Ascending aorta (tissue), 2 donors: ENCODE data around the gene C5. TPM values are rescaled to one million over a fixed set of nuclear protein-coding genes. Genes with fewer than 3 reads are reported as not detected.

Experiments
- DNase-seq, 2 donors: peaks; one replicate each; pipeline ENCODE4 v3.0.0-alpha.2; 2019; ENCODE audit warnings: low spot score in 2 of 2
- H3K27ac ChIP-seq, 2 donors: fragments of 200-600 bp; sonication (generic); one replicate each; pipeline ENCODE4 v1.5.1; 2016 to 2017; ENCODE audit warnings: mild to moderate bottlenecking in 1 of 2
- H3K27me3 ChIP-seq: fragments of 200-600 bp; sonication (generic); one replicate; pipeline ENCODE4 v1.5.1; 2017
- H3K36me3 ChIP-seq, 2 donors: fragments of 200-600 bp; sonication (generic); one replicate each; pipeline ENCODE4 v1.5.1; 2016
- H3K4me1 ChIP-seq, 2 donors: fragments of 200-600 bp; sonication (generic); one replicate each; pipeline ENCODE4 v1.5.1; 2016 to 2017; ENCODE audit warnings: mild to moderate bottlenecking in 1 of 2
- H3K4me3 ChIP-seq, 2 donors: fragments of 200-600 bp; sonication (generic); one replicate each; pipeline ENCODE4 v1.5.1; 2016 to 2017; ENCODE audit warnings: mild to moderate bottlenecking in 1 of 2
- H3K9me3 ChIP-seq, 2 donors: fragments of 200-600 bp; sonication (generic); one replicate each; pipeline ENCODE4 v1.5.1; 2016
- CTCF ChIP-seq, 3 experiments: fragments of 200-600 bp in 2 of 3; fragments of 450-650 bp in 1 of 3; sonication (generic) in 2 of 3; IDR thresholded peaks; one replicate each; pipeline ENCODE4 v1.5.1; 2016 to 2019; ENCODE audit warnings: antibody characterized with exemption in 3 of 3, mild to moderate bottlenecking in 1 of 3, moderate library complexity in 1 of 3
- intact Hi-C: fragments of 100-400 bp; cut with DNase I; formaldehyde crosslinking; loops from one replicate; pipeline ENCODE4 v1.15.1; 2023
- total RNA-seq: library from RNA; depleted of rRNA; stranded (reverse); fragments of >200 nt; gene quantifications from one replicate; pipeline ENCODE4 v1.1.0, GENCODE V29; 2016

C5 gene
- total RNA-seq, 1 donor from 2014 or later: 1.5 TPM

GRCh38 chr9:120916588-120916987, 133.5 kb downstream of the C5 start:
- Histone ChIP-seq H3K9me3 (no peaks in the 10 kb centered on the region), H3K27ac (peak overlapping the region; percentile 97 to 98), H3K4me1 (peaks cover 31 to 56% of the 10 kb centered on the region in 2 donors), H3K27me3 (no peaks in the 10 kb centered on the region), H3K4me3 (no peak overlapping the region), H3K36me3 (peaks cover 14 to 17% of the 10 kb centered on the region in 2 donors)
- intact Hi-C loops: loop anchor here (1.0 to 5.0 kb wide), 2 partner anchors 20 to 39 kb away; partner anchors contain the start of gene PHF19
- peak; percentile 61 to 92 for DNase-seq
- TF ChIP-seq CTCF (IDR thresholded peaks at IDR 0.05): peak; percentile 20 to 39 (median 27)

GRCh38 chr9:120915854-120916470, 134.1 kb downstream of the C5 start:
- Histone ChIP-seq H3K4me3 (no peak overlapping the region), H3K9me3 (no peaks in the 10 kb centered on the region), H3K36me3 (peaks cover 20 to 24% of the 10 kb centered on the region in 2 donors), H3K4me1 (peaks cover 31 to 52% of the 10 kb centered on the region in 2 donors), H3K27me3 (no peaks in the 10 kb centered on the region), H3K27ac (peak overlapping the region; percentile 42 to 98)
- intact Hi-C loops: loop anchor here (1.0 to 5.0 kb wide), 3 partner anchors 20 to 39 kb away; partner anchors contain the start of gene PHF19
- no peak for TF ChIP-seq CTCF (IDR thresholded peaks at IDR 0.05)
- DNase-seq: no peak

- Histone ChIP-seq H3K4me1 (peaks cover 30 to 47% of the 10 kb centered on the region in 2 donors), H3K4me3 (no peak overlapping the region), H3K27me3 (no peaks in the 10 kb centered on the region), H3K27ac (peak overlapping the region; percentile 63 to 98), H3K36me3 (peaks cover 27 to 31% of the 10 kb centered on the region in 2 donors), H3K9me3 (no peaks in the 10 kb centered on the region)
- no peak for TF ChIP-seq CTCF (IDR thresholded peaks at IDR 0.05)
- intact Hi-C loops: loop anchor here (2.0 to 5.0 kb wide), 2 partner anchors 20 to 38 kb away; partner anchors contain the start of gene PHF19
- no peak for DNase-seq
Measured at GRCh38 chr9:120914953-120915352, 135.1 kb downstream of the C5 start.

GRCh38 chr9:120914396-120914795, 135.7 kb downstream of the C5 start:
- Histone ChIP-seq H3K4me3 (no peak overlapping the region), H3K36me3 (peaks cover 27 to 33% of the 10 kb centered on the region in 2 donors), H3K27ac (peak overlapping the region; percentile 63 to 98), H3K4me1 (peaks cover 28 to 45% of the 10 kb centered on the region in 2 donors), H3K9me3 (no peaks in the 10 kb centered on the region), H3K27me3 (no peaks in the 10 kb centered on the region)
- DNase-seq: peak; percentile 65 to 83
- TF ChIP-seq CTCF (IDR thresholded peaks at IDR 0.05): no peak
- intact Hi-C loops: loop anchor here (2.0 kb wide), 1 partner anchor 20 kb away; no protein-coding TSS in a partner anchor

GRCh38 chr9:120913647-120914264, 136.3 kb downstream of the C5 start:
- H3K4me1 ChIP-seq: peaks cover 21 to 40% of the 10 kb centered on the region in 2 donors
- intact Hi-C loops: loop anchor here (2.0 kb wide), 1 partner anchor 19 kb away; no protein-coding TSS in a partner anchor
- peaks cover 34 to 40% of the 10 kb centered on the region in 2 donors for H3K36me3 ChIP-seq
- H3K4me3 ChIP-seq: no peak overlapping the region
- no peaks in the 10 kb centered on the region for H3K9me3 ChIP-seq
- no peak for DNase-seq
- H3K27me3 ChIP-seq: no peaks in the 10 kb centered on the region
- H3K27ac ChIP-seq: peak overlapping the region; percentile 63 to 98
- TF ChIP-seq CTCF (IDR thresholded peaks at IDR 0.05): no peak
